Activated CD4-positive, alpha-beta T cell treated with anti-CD3 and anti-CD28 coated beads for 48 hours (primary cell): Measurements from ENCODE around the gene IQCF5.
"Not testable (repeated sequence)": the region's sequence is repeated elsewhere in the genome, so short reads cannot be mapped to it uniquely, and the experiment has no call there.

Experiments used
- DNase-seq: peaks from one replicate; pipeline ENCODE4 v3.0.0-alpha.2; 2020

IQCF5 gene

GRCh38 chr3:51862886-51863285, 12.5 kb downstream of the IQCF5 start:
- DNase-seq: no peak

GRCh38 chr3:51860703-51861665, 14.4 kb downstream of the IQCF5 start, which contains the start of gene IQCF2:
Gene IQCF2 (plus strand): TSS chr3:51861615. CDS start chr3:51861667, 52 bp downstream.
- DNase-seq: no peak

- not testable (repeated sequence) for DNase-seq
These were observed 20.0 kb downstream of the IQCF5 start for GRCh38 chr3:51855411-51855810.

GRCh38 chr3:51845129-51845528, 30.3 kb downstream of the IQCF5 start:
- DNase-seq: no peak

- no peak for DNase-seq
These were observed 38.8 kb downstream of the IQCF5 start for GRCh38 chr3:51836606-51837005.

GRCh38 chr3:51830836-51831385, 44.5 kb downstream of the IQCF5 start:
- DNase-seq: no peak

GRCh38 chr3:51830345-51830744, 45.1 kb downstream of the IQCF5 start:
- DNase-seq: no peak

GRCh38 chr3:51828297-51828696, 47.1 kb downstream of the IQCF5 start:
- DNase-seq: no peak
